AG04449 (cell line): ENCODE results near the gene CXCL16.

ENCODE experiments used
- CTCF ChIA-PET: fragments of 350-600 bp; formaldehyde crosslinking; extraction: SDS; loops from one replicate; lab custom pipeline; 2021; ENCODE audit warnings: antibody characterized with exemption; lab: Yijun Ruan, JAX
- POLR2A ChIA-PET: fragments of 400-600, 350-600 bp; formaldehyde crosslinking; extraction: SDS; loops from one replicate; lab custom pipeline; 2020; ENCODE audit warnings: antibody characterized with exemption, inconsistent platforms; lab: Yijun Ruan, JAX
- DNase-seq: peaks from one replicate; pipeline ENCODE4 v3.0.0-alpha.2; 2010; ENCODE audit warnings: low read depth, low spot score
- H3K4me3 ChIP-seq: 2 replicates; pipeline ENCODE4 v1.5.1; 2011; ENCODE audit warnings: low read depth, mild to moderate bottlenecking, control low read depth, low read length
- TF ChIP-seq, protein P1 (sequence below): IDR thresholded peaks from one replicate; pipeline ENCODE4 v1.5.1; 2011; ENCODE audit warnings: mild to moderate bottlenecking, moderate library complexity, low read length, control low read depth, inconsistent platforms; ENCODE audit not compliant: insufficient read depth; ENCODE audit errors: missing control alignments

The CXCL16 gene

DNA sequence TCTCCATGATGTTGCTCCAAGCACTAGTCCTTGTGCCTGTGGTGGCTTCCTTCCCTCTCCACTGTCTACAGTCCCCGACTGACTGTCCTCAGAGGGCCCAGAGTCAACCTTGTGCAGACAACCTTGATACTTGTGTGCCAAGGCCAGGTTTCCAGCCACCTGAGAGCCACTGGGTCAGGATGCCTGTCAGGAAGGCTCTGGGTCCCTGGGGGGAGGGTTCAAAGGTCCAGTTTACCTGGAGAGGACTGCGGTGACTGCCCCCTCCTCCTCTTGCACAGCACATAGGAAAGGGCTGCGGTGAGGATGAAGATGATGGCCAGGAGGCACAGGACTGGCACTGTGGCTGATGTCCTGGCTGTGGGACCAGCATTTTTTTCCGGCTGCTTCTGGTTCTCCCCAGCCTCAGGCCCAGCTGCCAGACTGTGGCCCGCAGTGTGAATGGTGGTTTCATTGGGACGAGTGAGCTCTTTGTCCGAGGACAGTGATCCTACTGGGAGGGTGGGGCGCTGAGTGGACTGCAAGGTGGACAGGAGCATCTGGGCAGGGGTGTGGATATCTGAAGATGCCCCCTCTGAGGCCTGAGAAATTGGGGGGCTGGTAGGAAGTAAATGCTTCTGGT, 4.8 kb downstream of the CXCL16 start:
- H3K4me3 ChIP-seq: no peak overlapping the region
- CTCF ChIA-PET: interaction anchor here (1.2 kb wide), 1 partner anchor 168 kb away, joined by 4 read pairs; the partner anchor contains the start of gene CHRNE
- no peak for DNase-seq
- TF ChIP-seq, protein P1, sequence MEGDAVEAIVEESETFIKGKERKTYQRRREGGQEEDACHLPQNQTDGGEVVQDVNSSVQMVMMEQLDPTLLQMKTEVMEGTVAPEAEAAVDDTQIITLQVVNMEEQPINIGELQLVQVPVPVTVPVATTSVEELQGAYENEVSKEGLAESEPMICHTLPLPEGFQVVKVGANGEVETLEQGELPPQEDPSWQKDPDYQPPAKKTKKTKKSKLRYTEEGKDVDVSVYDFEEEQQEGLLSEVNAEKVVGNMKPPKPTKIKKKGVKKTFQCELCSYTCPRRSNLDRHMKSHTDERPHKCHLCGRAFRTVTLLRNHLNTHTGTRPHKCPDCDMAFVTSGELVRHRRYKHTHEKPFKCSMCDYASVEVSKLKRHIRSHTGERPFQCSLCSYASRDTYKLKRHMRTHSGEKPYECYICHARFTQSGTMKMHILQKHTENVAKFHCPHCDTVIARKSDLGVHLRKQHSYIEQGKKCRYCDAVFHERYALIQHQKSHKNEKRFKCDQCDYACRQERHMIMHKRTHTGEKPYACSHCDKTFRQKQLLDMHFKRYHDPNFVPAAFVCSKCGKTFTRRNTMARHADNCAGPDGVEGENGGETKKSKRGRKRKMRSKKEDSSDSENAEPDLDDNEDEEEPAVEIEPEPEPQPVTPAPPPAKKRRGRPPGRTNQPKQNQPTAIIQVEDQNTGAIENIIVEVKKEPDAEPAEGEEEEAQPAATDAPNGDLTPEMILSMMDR: no peak
- POLR2A ChIA-PET: interaction anchor here (0.6 kb wide), 1 partner anchor 610 kb away, joined by 3 read pairs; no protein-coding TSS in a partner anchor

DNA sequence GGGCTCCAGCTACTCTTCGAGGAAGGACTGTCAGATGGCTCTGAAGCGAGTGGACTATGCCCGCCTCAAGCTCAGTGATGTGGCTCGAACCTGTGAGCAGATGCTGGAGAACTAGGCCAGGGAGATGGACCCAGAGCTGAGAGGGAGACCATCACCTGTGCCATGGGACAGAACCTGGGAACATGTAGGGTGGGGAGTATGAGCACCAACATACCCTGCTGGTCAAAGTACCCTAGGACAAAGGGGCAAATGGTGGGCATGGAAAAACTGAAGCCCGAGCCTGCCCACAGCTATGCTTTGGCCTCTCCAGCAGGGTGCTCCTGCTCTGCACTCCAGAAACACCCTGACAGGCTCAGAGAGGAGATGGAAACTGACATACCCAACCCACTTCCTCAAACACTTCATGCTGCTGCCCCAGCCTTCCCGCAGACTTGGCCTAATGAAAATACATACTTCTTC, 6.6 kb downstream of the CXCL16 start:
- DNase-seq: no peak
- TF ChIP-seq, protein P1: no peak
- CTCF ChIA-PET: interaction anchor here (1.3 to 1.8 kb wide), 2 partner anchors 57 to 155 kb away, joined by 4 to 7 read pairs; no protein-coding TSS in a partner anchor
- POLR2A ChIA-PET: no interaction called here
- H3K4me3 ChIP-seq: no peak overlapping the region

DNA sequence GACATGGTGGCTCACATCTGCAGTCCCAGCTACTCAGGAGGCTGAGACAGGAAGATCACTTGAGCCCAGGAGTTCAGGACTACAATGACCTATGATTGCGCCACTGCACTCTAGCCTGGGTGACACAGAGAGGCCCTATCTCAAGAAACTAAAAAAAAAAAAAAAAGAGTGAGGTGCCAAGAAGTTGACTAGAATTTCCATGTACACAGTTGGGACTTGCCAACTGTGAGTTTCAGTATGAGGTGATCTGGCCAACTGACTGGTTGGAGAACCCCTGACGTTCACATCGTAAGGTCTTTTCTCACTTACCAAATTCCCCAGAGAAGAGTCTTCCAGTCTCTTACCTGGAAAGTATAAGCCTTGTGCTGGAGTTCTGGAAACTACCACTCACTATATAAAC, 11.6 kb downstream of the CXCL16 start:
- ChIA-PET CTCF (no interaction called here), POLR2A (no interaction called here)
- H3K4me3 ChIP-seq: no peak overlapping the region
- TF ChIP-seq, protein P1: no peak
- DNase-seq: no peak

DNA sequence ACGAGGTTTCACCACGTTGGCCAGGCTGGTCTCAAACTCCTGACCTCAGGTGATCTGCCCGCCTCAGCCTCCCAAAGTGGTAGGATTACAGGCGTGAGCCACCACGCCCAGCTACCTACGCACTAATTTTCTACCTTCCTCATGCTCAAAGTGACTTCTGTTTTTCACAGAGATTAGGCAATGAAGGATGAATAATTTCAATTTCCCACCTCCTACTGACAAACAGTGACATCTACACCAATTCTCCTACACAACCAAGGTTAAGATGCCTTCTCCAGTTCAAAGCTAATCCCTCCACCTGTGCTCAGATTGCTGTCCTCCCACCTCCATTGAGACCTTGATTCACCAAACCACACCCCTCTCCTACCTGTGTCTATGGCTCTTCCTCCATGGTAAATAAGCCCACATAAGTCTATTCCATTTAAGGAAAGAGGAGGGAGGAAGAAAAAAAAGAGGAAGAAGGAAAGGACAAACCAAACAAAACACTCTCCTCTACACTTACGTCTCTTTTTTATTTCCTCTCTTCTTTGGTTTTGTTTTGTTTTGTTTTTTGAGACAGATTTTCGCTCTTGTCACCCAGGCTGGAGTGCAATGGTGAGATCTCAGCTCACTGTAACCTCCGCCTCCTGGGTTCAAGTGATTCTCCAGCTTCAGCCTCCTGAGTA, 13.9 kb downstream of the CXCL16 start:
- ChIA-PET POLR2A (no interaction called here), CTCF (no interaction called here)
- no peak overlapping the region for H3K4me3 ChIP-seq
- DNase-seq: no peak
- TF ChIP-seq, protein P1: no peak

DNA sequence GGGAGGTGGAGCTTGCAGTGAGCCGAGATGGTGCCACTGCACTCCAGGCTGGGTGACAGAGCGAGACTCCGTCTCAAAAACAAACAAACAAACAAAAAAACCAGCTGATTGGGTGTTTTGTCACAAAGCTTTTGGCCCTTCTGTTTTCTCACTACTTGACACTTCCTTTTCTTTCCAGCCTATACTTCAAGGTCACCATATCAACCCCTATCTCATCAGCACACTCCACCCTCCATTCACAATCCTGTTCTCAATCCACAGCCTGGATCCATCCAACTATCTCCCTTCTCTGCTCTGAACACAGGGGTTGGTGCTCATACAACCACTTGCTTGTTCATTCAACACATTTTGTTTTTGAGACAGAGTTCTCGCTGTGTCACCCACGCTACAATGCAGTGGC, 15.1 kb downstream of the CXCL16 start:
- ChIA-PET POLR2A (interaction anchor here (1.1 kb wide), 1 partner anchor 15 kb away, joined by 4 read pairs; the partner anchor contains the start of gene ARRB2), CTCF (no interaction called here)
- TF ChIP-seq, protein P1: no peak
- no peak overlapping the region for H3K4me3 ChIP-seq
- DNase-seq: no peak

DNA sequence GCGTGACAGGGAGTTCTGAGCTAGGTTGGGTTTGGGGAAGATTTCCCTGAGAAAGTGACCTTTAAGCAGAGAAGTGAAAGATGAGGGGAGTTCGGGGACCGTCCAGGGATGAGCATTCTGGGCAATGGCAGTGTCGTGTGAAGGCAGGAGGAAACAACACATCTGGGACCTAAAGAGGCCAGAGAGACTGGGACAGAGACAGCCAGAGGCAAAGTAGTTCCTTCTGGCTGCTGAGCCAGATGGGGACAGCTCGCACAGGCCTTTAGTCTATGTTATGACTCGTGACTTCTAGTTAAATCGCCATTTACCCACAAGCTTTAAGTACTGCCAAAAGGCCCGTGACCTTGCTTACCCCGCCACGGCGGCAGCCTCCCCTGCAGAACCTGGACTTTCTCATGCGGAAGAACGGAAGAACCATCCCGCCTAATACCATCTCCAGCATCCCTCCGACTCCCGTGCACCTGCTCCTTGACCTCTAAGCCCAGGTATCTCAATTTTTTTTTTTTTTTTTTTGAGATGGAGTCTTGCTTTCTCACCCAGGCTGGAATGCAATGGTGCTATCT, 17.0 kb downstream of the CXCL16 start:
- ChIA-PET POLR2A (no interaction called here), CTCF (interaction anchor here (0.7 to 1.3 kb wide), 2 partner anchors 9 to 156 kb away, joined by 4 to 5 read pairs; no protein-coding TSS in a partner anchor)
- DNase-seq: no peak
- TF ChIP-seq, protein P1: no peak
- no peak overlapping the region for H3K4me3 ChIP-seq
